ENCODE results near the gene CACNA1G.

Gene CACNA1G

DNA sequence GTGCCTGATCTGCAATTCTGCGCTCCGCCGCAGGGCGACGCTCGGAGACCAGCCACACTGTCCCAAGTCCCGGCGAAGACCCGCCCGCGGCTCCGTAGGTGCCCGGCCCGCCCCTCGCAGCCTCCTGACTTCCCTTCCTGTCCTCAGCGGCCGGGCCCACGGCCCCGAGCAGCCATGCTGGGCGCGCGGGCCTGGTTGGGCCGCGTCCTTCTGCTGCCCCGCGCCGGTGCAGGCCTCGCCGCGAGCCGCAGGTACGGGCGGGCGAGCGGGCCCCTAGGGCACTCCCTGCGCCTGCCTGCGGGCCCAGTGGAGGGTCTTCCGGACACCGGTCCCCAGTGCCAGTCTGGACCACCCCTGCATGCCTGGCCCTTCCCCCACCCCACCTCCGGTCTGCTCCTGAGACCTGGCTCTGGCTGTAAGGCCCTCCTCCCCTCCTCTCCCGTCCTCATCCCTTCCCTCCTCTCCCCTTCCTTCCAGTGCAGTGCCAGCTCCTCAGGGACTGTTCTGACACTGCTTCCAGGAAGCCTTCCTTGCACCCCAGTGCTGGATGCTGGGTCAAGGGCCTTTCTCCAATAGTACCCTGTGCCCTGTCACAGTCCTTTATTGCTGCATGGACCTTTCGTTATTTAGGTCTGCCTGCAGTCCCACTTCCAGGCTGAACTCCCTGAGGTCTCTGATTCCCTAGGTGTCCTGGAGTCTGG, 13.3 kb upstream of the CACNA1G start, which contains the start of gene SPATA20:
SPATA20 (plus strand) TSS at position 140 of the 701 bp plus-strand sequence; CDS start at position 175, 35 bp downstream.
- peak; percentile 51 for FAIRE-seq
- peak; percentile 79 for DNase-seq (ENCODE audit: insufficient read length, low spot score)

DNA sequence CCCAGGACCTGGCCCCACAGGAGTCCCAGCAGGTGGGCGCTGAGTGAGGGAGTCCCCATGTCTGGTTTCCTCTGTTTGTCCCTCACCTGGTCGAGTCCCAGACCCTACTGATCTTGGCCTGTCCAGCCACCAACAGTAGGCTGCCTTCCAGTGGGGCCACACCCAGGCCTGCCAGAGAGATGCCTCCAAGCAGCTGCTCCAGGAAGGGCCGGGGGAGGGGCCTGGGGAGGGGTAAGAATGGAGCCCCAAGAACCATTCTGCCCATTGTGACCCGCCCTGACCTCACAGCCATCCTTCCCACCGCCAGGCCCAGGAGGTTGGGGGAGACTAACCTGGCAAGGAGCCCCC, 12.8 kb upstream of the CACNA1G start:
- peak; percentile 11 for FAIRE-seq

DNA sequence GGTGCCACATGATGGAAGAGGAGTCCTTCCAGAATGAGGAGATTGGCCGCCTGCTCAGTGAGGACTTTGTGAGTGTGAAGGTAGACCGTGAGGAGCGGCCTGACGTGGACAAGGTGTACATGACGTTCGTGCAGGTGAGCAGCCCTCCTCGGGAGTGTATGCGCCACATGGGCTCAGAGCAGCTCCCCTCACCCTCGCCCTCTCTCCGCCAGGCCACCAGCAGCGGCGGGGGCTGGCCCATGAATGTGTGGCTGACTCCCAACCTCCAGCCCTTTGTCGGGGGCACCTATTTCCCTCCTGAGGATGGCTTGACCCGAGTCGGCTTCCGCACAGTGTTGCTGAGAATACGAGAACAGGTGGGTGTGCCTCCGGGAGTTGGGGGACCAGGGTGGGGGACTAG, 11.7 kb upstream of the CACNA1G start:
- DNase-seq (ENCODE audit: insufficient read length, low spot score) = no peak
- FAIRE-seq = no peak

More for the DNA sequence above, 12.8 kb upstream of the CACNA1G start:
- no peak for DNase-seq (ENCODE audit: insufficient read length, low spot score)

DNA sequence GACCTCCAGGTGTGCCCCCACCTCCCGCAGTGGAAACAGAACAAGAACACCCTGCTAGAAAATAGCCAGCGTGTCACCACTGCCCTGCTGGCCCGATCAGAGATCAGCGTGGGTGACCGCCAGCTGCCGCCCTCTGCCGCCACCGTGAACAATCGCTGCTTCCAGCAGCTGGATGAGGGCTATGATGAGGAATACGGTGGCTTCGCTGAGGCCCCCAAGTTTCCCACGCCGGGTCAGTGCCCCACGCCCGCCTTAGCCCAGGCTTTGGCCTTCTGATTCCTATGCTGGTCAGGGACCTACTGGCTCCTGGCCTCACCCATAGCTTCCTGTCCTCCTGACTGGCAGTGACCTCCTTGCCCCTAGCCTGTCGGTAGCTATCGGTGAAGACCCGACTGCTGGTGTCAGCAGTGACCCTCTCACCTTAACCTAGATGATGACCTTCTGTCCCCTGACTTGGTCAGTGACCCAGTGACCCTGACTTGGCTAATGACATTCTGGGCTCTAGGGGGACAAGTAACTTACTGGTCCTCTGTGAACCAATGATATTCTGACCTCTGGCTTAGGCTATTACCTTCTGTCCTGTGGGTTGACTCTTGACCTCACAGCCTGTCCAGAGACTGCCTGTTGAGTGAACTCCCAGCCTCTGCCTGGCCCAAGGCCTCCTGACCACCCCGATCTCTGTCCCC, 11.1 kb upstream of the CACNA1G start:
- FAIRE-seq (no peak), DNase-seq (ENCODE audit: insufficient read length, low spot score) (no peak)

DNA sequence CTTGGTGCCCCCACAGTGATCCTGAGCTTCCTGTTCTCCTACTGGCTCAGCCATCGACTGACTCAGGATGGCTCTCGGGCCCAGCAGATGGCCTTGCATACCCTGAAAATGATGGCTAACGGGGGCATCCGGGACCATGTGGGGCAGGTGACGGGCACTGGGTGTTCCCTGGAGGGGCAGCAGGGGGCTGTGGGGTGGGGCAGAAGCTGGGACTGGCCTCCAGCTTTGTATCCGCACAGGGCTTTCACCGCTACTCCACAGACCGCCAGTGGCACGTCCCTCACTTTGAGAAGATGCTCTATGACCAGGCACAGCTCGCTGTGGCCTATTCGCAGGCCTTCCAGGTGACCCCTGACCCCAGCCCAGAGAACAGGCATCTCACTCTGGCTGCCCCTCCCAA, 10.5 kb upstream of the CACNA1G start:
- no peak for FAIRE-seq
- no peak for DNase-seq (ENCODE audit: insufficient read length, low spot score)

DNA sequence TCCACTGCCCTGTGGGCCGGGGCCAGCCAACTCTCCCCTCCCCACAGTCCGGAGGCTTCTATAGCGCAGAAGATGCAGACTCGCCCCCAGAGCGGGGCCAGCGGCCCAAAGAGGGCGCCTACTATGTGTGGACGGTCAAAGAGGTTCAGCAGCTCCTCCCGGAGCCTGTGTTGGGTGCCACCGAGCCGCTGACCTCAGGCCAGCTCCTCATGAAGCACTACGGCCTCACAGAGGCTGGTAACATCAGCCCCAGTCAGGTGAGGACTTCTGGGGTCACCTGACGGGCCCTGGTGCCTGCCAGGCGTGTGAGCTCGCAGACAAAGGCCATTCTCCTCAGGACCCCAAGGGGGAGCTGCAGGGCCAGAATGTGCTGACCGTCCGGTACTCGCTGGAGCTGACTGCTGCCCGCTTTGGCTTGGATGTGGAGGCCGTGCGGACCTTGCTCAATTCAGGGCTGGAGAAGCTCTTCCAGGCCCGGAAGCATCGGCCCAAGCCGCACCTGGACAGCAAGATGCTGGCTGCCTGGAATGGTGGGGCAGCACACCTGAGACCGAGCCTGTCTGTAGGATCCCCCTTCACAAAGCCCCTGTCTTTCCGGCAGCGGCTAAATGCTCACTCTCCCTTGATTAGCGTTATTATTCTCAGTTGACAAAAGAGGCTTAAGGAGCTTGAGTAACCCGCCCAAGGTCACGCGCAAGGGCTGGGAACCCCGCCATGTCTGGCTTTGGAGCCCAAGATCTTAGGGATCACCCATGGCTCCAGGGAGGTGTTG, 9.7 kb upstream of the CACNA1G start:
- DNase-seq (ENCODE audit: insufficient read length, low spot score) (no peak), FAIRE-seq (no peak)

DNA sequence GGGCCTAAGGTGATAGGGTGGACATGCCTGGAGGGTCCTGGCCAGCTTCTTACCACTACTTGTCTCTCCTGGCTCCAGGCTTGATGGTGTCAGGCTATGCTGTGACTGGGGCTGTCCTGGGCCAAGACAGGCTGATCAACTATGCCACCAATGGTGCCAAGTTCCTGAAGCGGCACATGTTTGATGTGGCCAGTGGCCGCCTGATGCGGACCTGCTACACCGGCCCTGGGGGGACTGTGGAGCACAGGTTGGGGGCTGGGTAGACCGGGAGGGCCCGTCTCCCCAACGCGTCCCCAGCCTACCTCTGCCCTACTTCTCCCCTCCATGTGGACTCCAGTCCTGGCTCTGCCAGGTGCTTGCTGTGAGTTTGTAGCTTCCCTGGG, 9.1 kb upstream of the CACNA1G start:
- FAIRE-seq (no peak), DNase-seq (ENCODE audit: insufficient read length, low spot score) (no peak)

DNA sequence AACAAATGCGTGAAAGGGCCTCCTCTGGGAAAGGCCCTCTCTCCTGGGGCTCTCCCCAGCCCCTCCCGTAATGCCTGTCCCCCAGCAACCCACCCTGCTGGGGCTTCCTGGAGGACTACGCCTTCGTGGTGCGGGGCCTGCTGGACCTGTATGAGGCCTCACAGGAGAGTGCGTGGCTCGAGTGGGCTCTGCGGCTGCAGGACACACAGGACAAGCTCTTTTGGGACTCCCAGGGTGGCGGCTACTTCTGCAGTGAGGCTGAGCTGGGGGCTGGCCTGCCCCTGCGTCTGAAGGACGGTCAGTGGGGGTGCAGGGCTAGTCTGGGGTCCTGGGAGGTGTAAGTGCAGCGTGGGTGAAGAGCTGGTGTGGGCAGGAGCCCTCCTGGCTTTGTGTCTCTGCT, 8.6 kb upstream of the CACNA1G start:
- FAIRE-seq (no peak), DNase-seq (ENCODE audit: insufficient read length, low spot score) (no peak)

DNA sequence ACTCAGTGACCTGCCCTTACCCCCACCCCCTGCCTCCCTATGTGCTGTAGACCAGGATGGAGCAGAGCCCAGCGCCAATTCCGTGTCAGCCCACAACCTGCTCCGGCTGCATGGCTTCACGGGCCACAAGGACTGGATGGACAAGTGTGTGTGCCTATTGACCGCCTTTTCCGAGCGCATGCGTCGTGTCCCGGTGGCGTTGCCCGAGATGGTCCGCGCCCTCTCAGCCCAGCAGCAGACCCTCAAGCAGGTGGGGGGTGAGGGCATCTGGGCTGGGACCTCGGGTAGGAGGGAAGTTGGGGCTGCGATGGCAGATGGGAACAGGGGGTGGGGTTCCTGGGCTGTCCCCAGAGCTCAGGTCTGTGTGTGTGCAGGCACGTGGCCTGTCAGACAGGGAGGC, 6.3 kb upstream of the CACNA1G start:
- FAIRE-seq (no peak), DNase-seq (ENCODE audit: insufficient read length, low spot score) (no peak)

DNA sequence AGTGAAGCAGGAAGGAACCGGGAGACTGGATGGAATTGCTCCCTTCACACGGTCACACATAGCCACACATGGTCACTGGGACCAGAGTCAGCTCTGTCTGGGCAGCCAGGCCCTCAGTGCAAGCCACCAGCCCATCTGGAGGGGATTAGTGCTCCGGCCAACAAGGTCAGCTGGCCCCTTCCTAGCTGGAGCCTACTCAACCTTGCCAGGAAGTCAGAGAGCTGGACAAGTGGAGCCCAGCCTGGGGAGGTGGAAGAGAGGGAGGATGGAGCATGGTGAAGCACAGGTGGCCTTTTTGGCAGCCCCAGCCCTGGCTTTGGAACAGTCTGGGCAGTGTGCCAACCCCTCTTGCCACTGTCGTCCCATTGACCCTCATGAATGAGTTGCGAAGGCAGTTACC, 3.7 kb upstream of the CACNA1G start:
- no peak for DNase-seq (ENCODE audit: insufficient read length, low spot score)
- no peak for FAIRE-seq

DNA sequence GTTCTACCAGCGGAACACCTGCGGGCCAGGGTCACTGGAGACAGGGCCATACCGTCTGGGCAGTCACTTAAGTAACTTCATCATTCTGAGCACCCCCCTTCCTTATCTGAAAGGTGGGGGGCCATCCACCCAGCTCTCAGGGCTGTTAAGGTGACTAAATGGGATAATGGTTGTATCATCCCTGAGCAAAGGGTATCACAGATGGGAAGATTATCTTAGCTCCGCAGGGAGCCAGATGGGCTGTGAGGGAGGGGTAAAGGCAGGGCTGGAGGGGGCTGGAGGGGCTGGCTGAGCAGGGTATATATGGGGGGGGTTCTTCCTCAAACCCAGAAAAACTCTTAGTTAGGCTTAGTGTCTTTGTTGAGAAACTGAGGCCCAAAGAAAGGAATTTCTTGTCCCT, 2.9 kb upstream of the CACNA1G start:
- FAIRE-seq (no peak), DNase-seq (ENCODE audit: insufficient read length, low spot score) (no peak)

DNA sequence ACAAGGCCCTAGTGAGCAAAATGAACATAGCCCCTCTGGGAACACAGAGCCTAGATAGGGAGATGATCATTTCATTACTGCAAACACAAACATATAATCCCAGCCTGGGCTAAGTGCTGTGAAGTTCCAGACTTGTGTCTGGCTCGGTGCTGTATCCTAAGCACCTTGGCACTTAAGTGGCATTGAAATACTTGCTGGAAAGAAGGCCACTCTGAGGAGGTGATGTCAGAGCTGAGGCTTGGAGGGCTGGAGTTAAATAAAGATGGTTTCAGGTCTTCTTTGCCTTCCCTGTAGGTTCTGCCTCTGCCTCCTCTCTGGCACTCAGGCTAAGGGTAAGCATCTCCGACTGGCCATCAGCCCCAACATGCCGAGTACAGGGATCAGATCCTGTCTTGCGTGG, 2.4 kb upstream of the CACNA1G start:
- DNase-seq (ENCODE audit: insufficient read length, low spot score) (no peak), FAIRE-seq (no peak)

DNA sequence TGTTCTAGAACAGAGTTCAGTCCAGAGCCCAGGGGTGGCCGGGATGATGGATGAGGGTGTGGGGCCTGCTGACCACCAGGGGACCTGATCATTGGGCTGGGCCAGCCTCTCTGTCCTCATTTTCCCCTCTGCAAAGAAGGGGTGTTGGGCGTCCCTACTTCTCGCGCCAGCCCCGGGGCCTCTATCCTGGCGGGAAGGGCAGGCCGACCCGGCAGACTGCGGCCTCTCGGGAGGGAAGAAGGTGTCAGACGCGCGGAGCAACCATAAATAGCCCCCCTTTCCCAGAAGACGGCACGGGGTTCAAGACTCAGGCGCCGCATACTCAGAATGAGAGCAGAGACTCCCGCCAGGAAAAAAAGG, 2.0 kb upstream of the CACNA1G start:
- no peak for DNase-seq (ENCODE audit: insufficient read length, low spot score)
- no peak for FAIRE-seq

DNA sequence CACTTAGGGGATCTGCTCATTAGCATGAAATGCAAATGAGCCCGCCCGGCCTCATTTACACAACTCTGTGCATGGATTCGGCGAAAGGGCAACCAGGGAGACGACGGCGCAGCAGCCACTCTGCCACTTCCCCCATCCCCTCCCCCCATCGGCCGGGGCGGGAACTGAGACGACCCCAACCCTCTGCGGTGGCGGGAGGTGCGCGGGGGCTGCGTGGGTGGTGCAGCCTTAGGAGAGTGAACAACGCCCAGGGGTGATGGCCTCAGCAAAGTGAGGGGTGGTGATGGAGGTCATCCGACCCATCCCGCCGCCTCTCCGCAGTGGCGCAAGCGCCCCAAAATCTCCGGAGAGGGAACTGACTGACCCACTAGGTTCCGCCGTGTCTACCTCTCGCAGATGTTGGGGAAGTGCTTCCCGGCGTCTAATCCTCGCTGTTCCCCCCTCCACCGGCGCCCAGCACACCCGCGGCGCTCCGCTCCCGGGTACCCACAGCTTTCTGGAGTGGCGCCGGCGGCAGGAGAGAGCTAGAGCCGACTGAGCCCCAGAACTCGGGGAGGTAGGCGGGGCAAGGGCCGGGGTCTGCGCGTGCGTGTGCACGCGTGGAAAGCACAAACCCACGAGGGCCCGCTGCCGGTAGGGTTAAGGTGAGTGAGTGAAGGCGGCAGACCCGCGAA, 1.4 kb upstream of the CACNA1G start:
- no peak for DNase-seq (ENCODE audit: insufficient read length, low spot score)
- no peak for FAIRE-seq

DNA sequence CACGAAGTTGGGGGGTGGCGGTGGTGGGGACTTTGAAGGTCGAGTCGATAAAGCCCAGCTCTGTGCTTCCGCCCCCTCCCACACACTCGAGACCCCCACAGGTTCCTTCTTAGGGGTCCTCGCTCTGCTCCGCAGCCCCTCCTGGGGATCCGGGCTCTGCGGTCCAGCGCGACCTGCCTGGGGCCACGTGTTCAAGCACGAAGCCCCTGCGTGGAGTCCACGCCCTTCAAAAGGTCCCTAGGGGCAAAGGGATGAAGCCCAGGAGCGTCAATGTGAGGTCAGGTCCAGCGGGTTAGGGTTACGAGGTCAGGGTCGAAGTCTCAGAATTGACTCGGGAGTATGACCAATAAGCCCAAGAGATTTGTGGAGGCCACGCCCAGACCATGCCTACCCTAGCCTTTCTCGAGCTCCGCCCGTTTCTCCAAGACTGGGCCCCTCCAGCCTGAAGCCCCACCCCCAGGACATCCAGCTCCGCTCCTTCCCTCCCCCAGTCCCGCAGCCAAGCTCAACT, 786 bp upstream of the CACNA1G start:
- DNase-seq (ENCODE audit: insufficient read length, low spot score) (no peak), FAIRE-seq (no peak)

DNA sequence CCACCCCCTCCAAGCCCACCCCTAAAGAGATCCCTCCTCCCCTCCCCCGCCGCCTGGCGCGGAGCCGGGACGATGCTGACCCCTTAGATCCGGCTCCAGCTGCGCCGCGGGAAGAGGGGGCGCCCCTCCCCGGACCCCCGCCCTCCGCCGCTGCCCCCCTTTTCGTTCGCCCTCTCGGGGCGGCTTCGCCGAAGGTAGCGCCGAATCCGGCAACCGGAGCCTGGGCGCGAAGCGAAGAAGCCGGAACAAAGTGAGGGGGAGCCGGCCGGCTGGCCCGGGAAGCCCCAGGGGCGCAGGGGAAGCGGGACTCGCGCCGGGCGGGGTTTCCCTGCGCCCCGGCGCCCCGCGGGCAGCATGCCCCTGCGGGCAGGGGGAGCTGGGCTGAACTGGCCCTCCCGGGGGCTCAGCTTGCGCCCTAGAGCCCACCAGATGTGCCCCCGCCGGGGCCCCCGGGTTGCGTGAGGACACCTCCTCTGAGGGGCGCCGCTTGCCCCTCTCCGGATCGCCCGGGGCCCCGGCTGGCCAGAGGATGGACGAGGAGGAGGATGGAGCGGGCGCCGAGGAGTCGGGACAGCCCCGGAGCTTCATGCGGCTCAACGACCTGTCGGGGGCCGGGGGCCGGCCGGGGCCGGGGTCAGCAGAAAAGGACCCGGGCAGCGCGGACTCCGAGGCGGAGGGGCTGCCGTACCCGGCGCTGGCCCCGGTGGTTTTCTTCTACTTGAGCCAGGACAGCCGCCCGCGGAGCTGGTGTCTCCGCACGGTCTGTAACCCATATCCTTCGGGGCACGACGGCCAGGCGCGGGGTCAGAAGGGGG, 623 bp downstream of the CACNA1G start:
- FAIRE-seq (no peak), DNase-seq (ENCODE audit: insufficient read length, low spot score) (no peak)

DNA sequence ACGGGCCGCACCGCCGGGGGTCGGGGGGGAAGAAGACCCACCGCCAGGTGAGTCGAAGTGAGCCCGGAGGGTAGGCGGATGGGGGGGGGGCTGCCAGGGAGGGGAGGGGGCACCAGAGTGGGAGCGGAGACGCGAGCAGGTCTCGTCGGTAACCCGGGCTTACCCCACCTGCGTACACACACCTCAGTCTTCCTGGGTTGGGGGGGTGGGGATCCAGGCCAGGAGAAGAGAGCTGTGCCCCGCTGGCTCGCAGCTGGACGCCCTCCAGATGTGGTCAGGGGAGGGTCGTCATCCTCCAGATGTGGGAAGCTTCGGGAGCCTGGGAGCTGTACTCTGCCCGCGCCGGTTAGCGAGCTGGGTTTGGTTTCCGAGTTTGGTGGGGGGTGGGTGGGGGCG, 1.2 kb downstream of the CACNA1G start:
- FAIRE-seq = no peak
- no peak for DNase-seq (ENCODE audit: insufficient read length, low spot score)

DNA sequence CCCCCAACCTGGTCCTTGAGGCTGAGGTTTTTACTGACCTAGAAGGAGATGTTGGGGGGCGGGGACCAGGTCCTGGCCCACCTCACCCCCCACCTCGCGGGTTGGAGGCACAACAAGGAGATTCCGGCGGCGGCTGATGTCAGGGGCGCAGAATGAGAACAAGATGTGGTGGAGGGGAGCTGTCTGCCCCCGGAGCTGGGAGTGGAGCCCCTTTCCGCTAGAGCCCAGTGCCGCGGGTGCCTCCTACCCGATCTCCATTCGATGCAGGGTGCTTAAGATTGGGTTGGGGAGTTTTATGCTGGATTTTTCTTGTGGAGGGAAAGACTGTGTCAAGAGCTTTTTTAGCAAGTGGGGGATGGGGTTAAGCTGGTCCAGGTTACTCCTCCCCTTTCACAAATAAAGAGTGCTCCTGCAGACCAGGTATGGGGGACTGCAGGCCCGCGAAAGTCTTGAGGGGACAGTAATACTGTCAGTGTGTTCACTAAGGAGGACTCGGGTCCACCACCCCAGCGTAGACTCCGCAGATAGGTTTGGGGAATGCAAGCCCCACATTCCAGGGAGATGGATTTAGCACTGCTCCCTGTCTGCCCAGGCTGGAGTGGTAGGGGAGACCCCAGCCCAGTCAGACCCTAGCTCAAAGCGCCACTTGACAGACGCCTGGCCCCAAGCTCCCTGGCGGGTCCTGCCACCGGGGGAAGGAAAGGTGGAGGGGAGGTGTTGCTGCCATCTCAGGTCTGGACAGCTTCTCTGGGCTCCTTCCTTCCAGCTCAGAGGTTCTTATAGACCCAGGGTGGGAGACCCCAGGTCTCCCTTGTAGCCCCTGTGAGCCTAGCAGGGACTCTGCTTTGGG, 2.0 kb downstream of the CACNA1G start:
- DNase-seq (ENCODE audit: insufficient read length, low spot score) (no peak), FAIRE-seq (no peak)

DNA sequence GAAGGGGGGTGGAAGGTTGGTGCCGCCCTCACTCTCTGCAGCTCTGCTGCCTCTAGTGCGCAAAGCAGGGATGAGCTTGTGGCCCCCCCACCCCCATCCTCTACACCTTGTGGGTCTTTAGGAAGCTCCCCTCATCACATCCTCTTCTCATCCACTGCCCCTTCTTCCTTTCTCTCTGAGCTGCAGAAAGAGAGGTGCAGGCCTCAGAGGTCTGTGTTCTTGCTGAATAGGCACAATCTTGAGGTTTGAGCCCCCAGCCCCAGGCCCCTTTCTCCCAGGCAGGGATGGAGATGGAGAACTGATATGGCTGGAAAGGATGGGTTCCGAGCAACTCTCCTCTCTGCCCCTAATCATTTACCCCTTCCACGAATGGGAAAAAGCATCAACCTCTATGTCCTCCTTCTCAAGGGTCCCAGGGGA, 2.6 kb downstream of the CACNA1G start:
- FAIRE-seq = no peak
- no peak for DNase-seq (ENCODE audit: insufficient read length, low spot score)

All from GM19239 (cell line).